Ovary (tissue), 9 donors: Measurements from ENCODE around the gene TEX47. TPM values are rescaled to one million over a fixed set of nuclear protein-coding genes. Genes with fewer than 3 reads are reported as not detected.

Experiments used
- DNase-seq, 5 donors: peaks; one replicate each; pipeline ENCODE4 v3.0.0-alpha.2; 2019 to 2020
- H3K27ac ChIP-seq, 2 donors: fragments of 200-600 bp; one replicate each; pipeline versions ENCODE4 v1.5.1 to v1.8.0; 2019 to 2022
- H3K27me3 ChIP-seq: fragments of 200-600 bp; one replicate; pipeline ENCODE4 v1.8.0; 2022
- H3K36me3 ChIP-seq: fragments of 200-600 bp; sonication (generic); one replicate; pipeline ENCODE4 v1.5.1; 2019
- H3K4me1 ChIP-seq: one replicate; pipeline ENCODE4 v1.8.1; 2013; ENCODE audit warnings: mild to moderate bottlenecking, moderate library complexity; ENCODE audit not compliant: insufficient read depth
- H3K4me3 ChIP-seq: fragments of 200-600 bp; sonication (generic); one replicate; pipeline ENCODE4 v1.5.1; 2017
- H3K9me3 ChIP-seq, 2 donors: fragments of 200-600 bp in 1 of 2; sonication (generic) in 1 of 2; one replicate each; pipeline versions ENCODE4 v1.5.1 to v1.8.1; 2013 to 2019; ENCODE audit warnings: mild to moderate bottlenecking in 1 of 2, moderate library complexity in 1 of 2
- CTCF ChIP-seq, 3 donors: fragments of 450-650 bp in 2 of 3; fragments of 200-600 bp in 1 of 3; IDR thresholded peaks; one replicate each; pipeline versions ENCODE4 v1.5.1 to v1.8.0; 2016 to 2022; ENCODE audit warnings: antibody characterized with exemption in 3 of 3, mild to moderate bottlenecking in 1 of 3
- EP300 ChIP-seq: sonication (generic); formaldehyde crosslinking; IDR thresholded peaks from one replicate; pipeline ENCODE4 v1.6.1; 2017; ENCODE audit warnings: antibody characterized with exemption
- POLR2A ChIP-seq: fragments of 450-650 bp; IDR thresholded peaks from one replicate; pipeline ENCODE4 v1.6.1; 2017; ENCODE audit warnings: antibody characterized with exemption, mild to moderate bottlenecking, moderate library complexity
- WGBS, 3 donors: extraction: QIAGEN DNeasy Blood & Tissue Kit in 1 of 3; methylation state at CpG; one replicate each; pipeline versions ENCODE4 v1.1.5 to v1.1.7; 2013 to 2017; 5-methylcytosine and 5-hydroxymethylcytosine counted together
- intact Hi-C, 4 donors: fragments of 100-400 bp; cut with DNase I; formaldehyde crosslinking; loops; one replicate each; pipeline versions ENCODE4 v1.11.0 to v1.15.1; 2022 to 2023
- polyA plus RNA-seq, 2 donors: library from polyadenylated mRNA; stranded (reverse); fragments of 200-250 nt in 1 of 2; fragments of 350-450 nt in 1 of 2; fragmentation: Illumina TruSeq in 1 of 2; extraction: RNeasy Lipid Tissue Mini Kit (QIAGEN cat#74804) in 1 of 2; gene quantifications; one replicate each; pipeline ENCODE4 v1.2.3, GENCODE V29; 2013 to 2014
- total RNA-seq, 7 donors: library from RNA; depleted of rRNA in 2 of 7; stranded (reverse); fragments of >200 nt in 2 of 7; fragmentation: NEBNext Ultra II Directional in 3 of 7; extraction: Animal tissue kit (Norgen Biotek cat#: 25700) in 3 of 7; gene quantifications; one replicate each; pipeline versions ENCODE4 v1.1.0 to v1.2.4, GENCODE V29; 2016 to 2023
- donor health status: DM: no; HTN: no; CAD: no; lungs with moderate emphysema.
- donor health status: DM: no; HTN: no; CAD: no.
- donor health status: Bipolar disorder and iron deficiency.
- donor health status: DM: yes; HTN: yes; CAD: no.
- donor health status: DM: no; HTN: no; CAD: no.
- donor health status: DM: yes; HTN: yes; CAD: no.

Gene TEX47
- total and polyA plus RNA-seq, 9 donors, result not detected

GRCh38 chr7:88772776-88773175, 22.8 kb downstream of the TEX47 start:
- no peak for TF ChIP-seq CTCF (IDR thresholded peaks at IDR 0.05)
- TF ChIP-seq POLR2A, result no peak
- TF ChIP-seq EP300, result no peak
- no peak for DNase-seq
- intact Hi-C loops, result no loop called here
- Histone ChIP-seq H3K36me3 (no peaks in the 10 kb centered on the region), H3K27ac (no peak overlapping the region), H3K27me3 (no peaks in the 10 kb centered on the region), H3K9me3 (no peaks in the 10 kb centered on the region), H3K4me1 (no peaks in the 10 kb centered on the region), H3K4me3 (no peak overlapping the region)

DNA sequence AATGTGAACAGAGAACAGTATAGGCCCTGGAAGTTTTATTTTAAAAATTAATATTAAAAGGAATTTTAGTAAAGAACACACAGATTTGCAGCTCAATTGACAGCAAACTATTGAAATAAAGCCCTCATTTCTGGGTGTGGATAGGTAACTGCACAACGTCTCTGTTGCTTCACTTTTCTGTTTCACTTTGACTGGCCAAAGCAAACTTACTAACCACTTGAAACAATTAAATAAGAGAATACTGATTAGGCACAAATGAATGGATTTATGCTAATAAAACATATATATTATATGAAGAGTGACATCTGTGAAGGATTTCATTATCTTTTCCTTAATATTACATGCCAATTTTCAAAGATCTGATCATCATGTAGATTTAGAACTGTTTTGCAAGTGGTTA, 24.1 kb downstream of the TEX47 start:
- WGBS, 3 donors, result 70 to 83% (median 82%) methylated on average over 1 of the region's 1 CpG
- H3K36me3 ChIP-seq, result no peaks in the 10 kb centered on the region

DNA sequence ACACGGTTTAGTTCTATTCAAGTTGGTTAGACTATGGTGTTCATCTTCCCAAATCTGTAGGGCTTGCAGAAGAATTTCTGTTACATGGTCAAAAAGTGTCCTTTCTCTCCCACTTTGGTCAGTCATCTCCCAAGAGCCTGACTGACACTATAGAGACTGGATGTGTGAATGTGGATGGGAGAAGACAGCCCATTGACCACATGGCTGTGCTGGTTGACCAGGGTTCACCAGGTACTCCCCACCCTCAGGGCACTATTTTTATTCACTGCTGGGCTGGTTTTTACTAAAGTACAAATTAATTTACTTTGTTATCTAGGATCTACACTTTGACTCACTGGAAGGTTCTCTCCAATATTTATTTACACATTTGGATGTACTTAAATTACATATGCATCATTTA, 33.8 kb downstream of the TEX47 start:
- H3K36me3 ChIP-seq, result no peaks in the 10 kb centered on the region
- intact Hi-C loops, result no loop called here
- no peak overlapping the region for H3K4me3 ChIP-seq
- DNase-seq, result no peak
- WGBS, 3 donors, result 46 to 64% (median 51%) methylated on average over 1 of the region's 1 CpG
- TF ChIP-seq EP300 (no peak), POLR2A (no peak), CTCF (IDR thresholded peaks at IDR 0.05) (no peak)
- H3K27ac ChIP-seq, result no peak overlapping the region
- H3K9me3 ChIP-seq, result no peaks in the 10 kb centered on the region
- H3K27me3 ChIP-seq, result no peaks in the 10 kb centered on the region
- no peaks in the 10 kb centered on the region for H3K4me1 ChIP-seq

More for the DNA sequence above, 24.1 kb downstream of the TEX47 start:
- intact Hi-C loops, result no loop called here
- no peak overlapping the region for H3K27ac ChIP-seq
- no peaks in the 10 kb centered on the region for H3K9me3 ChIP-seq
- no peaks in the 10 kb centered on the region for H3K4me1 ChIP-seq
- no peak for DNase-seq
- H3K4me3 ChIP-seq, result no peak overlapping the region
- TF ChIP-seq EP300 (no peak), CTCF (IDR thresholded peaks at IDR 0.05) (no peak), POLR2A (no peak)
- no peaks in the 10 kb centered on the region for H3K27me3 ChIP-seq

DNA sequence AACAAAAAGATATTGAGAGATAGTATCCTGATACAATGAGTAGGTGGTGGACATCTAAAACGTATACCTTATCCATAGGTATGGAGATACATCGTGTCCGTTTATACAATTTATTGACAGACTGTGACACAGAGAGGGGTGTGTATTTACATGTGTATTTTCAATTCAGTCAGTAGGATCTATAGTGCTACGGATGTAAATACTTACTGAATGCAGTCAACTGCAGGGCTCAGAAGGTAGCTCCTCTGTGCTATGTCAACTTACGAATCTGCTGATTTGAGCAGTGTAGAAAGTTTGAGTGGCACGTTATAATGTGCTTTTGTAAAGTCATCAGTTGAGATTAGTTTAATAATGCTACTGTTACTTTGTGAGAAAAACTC, 35.4 kb downstream of the TEX47 start:
- no peak for TF ChIP-seq EP300
- no peak for TF ChIP-seq CTCF (IDR thresholded peaks at IDR 0.05)
- TF ChIP-seq POLR2A, result no peak
- no peaks in the 10 kb centered on the region for H3K36me3 ChIP-seq
- WGBS, 3 donors, result 33 to 41% (median 40%) methylated on average over 6 of the region's 6 CpGs
- H3K27ac ChIP-seq, result no peak overlapping the region
- intact Hi-C loops, result no loop called here
- no peaks in the 10 kb centered on the region for H3K27me3 ChIP-seq
- no peaks in the 10 kb centered on the region for H3K9me3 ChIP-seq
- H3K4me1 ChIP-seq, result no peaks in the 10 kb centered on the region
- no peak for DNase-seq
- H3K4me3 ChIP-seq, result no peak overlapping the region
